HG03159 (cell line): ENCODE measurements around the gene GALNT18.

Experiments used
- ATAC-seq: cut with Tn5 transposase; IDR thresholded peaks from one replicate; pipeline ENCODE4 v1.9.1; 2021; ENCODE audit warnings: mild to moderate bottlenecking, moderate library complexity; ENCODE audit not compliant: unreplicated experiment

Gene GALNT18

DNA sequence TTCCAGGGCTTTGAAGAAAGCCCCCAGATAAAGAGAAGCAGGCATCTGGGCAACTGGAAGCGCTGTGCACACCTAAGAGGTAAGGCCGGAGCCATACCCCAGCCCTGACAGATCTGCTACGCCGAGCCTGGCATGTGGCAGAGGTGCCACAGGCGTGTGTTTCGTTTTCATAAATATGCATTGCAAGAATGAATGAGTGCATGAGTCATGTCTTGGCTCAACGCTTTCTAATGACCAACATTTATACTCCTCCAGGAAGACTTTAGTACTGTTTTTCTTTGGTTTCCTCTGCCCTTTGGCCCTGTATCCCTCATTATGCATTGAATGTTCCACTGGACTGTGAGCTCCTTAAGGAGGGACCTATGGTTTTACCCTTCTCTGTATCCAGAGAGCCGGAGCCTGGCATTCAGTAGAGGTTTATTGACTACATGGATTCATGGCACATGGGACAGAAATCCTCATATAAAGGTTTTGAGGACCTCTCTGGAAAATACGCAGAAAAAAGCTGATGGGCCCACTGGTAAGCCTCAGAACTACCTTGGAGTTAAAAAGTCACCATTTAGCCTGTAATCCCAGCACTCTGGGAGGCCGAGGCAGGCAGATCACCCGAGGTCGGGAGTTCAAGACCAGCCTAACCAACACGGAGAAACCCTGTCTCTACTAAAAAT lies 229.9 kb downstream of the GALNT18 start:
- ATAC-seq, result no peak

DNA sequence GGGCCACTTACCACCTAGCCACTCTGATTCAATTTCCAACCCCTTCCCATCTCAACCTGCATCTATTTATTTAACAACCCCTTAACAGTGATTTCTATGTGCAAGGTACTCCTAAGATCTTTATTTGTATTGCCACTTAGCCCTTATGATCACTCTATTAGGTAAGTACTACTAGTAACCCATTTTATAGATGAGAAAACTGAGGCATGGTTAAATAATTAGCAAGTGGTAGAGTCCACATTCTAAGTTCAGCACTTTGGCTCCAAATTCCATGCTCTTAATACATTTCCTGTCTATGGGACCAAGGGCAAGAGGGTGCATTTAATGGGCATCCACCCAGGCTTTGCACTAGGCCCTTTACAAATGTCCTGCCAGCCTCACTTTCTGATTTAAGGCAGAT lies 230.6 kb downstream of the GALNT18 start:
- no peak for ATAC-seq

DNA sequence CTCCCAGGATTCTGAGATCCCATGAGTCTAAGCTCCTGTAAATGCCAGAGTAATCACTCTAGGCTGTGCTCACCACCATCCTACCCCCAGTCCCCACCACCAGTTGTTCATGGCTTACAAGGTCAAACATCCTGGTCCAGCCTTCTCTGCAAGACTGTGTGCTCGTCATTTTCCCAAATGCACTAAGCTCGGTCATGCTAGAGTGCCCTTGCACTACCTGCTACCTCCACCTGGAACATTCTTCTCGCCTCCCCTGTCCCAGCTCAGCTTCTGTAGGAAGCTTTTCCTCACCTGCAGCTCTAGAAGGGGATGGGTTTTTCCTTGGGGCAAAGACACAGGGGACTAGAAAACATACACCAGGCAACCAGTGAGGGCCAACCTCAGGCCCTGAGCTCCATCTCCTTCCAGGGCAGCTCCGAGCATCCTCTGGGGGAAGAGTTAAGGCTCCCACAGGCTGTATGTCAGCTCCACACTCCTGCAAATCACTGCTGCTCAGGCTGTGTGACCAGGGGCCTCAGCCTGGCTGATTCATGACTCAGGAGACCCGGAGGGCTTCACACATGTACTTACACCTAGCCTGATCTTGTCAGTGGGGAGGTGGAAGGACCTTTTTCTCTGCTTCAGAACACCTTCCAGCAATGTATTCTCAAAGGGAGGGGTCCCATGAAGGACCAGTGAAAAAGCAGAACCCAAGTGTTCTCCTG lies 231.6 kb downstream of the GALNT18 start:
- no peak for ATAC-seq

DNA sequence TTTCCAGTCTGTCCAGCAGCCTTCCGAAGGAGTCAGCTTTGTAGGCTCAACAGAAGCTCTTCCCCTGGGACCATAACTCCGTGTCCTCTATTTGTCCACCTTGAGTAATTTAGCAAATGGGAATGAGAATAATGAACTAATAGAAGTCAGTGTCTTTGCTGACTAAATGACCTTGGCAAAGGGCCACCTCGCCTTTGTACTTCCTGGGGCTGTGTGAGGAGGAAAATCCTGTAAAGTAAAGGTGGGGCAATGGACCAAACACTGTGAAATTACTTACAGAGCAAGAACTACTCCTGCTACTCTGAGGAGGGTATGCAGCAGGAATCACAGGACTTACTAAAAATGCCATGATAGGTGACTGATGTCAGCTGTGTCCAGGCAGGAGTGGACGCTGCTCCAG lies 232.6 kb downstream of the GALNT18 start:
- ATAC-seq, result no peak

DNA sequence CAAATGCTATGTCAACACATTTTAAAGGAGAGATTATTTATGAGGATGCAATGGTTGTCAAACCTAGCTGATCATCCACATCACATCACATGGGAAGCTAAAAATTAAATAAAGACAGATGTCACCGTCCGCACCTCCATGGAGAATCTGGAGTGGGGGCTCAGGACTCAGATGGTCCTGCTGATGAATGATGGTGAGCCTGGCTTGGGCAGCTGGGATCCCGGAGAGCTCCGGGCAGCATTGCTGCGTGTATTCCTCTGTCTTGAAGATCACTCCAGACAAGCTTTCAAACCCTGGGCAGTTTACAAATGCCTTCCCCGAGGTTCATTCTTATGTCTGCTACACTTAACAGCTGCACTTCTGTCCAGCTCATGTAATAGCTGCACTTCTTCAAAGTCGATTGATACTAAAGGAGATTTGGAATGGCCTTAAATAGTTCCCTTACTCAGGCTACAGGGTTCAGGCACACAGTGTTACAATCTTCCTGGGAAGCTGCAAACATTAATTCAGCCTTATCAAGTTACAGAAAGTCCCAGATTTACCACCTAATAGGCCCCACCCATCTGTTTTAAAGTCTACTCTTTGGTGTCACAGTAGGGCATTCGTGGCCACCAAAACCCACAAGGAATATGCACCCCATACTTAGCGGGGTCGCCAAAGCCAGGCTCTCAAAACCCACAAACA lies 234.0 kb downstream of the GALNT18 start:
- ATAC-seq, result no peak

DNA sequence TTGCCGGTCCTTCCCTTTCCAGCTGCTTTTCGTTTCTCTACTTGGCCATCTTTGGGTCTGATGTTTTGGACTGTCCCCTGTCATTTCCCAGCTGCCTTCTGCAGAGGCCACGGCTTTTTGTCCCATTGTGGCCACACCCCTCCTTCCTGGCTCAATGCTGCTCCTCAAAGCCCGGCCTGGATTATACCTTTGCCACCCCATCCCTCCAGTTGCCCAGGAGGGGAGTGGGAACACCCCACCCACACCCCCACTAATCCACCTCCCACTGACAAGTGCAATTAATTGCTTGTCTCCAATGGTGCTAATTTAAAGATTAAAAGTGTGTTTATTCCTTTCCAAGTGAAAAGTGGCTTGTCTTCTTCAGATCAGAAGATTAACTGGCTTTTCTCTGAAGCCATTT lies 234.6 kb downstream of the GALNT18 start:
- ATAC-seq, result no peak

DNA sequence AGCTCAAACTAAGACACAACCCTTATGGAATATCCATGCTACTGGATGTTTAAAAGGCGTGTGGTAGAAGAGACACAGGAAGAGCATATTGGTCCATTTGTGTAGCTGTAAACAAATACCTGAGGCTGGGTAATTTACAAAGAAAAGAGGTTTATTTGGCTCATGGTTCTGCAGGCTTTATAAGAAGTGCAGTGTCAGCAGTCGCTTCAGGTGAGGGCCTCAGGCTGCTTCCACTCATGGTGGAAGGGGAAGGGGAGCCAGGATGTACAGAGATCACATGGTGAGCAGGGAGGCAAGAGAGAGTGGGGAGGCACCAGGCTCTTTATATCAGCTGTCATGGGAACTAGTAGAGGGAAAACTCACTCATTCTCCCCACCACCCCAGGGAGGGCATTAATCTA lies 237.0 kb downstream of the GALNT18 start:
- ATAC-seq, result no peak

DNA sequence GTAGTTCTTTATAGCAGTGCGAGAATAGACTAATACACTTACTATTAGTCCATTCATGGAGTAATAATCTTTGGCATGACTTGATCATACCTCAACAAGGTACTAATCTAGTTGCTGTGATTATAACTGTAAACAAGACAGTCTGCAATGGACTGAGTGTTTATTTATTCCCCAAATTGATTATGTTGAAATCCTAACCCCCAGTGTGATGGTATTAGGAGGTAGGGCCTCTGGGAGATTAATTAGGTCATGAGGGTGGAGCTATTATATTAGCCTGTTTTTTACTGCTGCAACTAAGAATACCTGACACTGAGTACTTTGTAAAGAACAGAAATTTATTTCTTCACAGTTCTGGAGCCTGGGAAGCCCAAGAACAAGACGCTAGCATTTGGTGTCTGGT lies 237.8 kb downstream of the GALNT18 start:
- ATAC-seq, result no peak

DNA sequence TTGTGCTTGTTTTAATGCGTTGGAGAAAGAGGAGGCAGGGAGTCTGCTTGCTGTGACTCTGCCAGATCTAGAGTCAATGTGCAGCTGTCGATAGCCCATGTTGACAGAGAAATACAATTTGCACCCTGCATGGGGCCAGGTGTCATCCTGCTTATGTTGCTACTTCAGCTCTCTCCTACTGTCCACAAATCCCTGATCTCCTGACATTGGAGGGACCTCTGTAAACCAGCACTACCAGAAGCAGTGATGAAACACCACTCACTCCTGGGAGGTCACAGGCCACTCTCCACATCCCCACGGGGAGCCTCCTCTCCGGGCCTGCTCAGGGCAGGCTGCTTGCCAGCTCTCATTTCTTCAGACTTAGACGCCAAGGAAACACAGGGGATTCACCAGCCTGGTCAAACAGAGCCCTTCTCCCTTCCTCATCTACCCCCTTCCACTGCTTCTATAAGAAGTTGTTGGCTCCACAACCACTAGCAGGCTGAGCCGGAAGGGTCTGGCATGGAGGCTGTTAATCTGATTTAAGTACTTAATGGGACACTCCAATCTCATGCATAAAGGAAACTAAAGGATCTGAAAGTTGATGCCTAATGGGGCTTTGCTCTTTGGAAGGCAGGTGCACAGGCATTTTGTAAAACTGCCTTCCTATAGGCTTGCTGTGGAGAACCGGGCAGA lies 238.8 kb downstream of the GALNT18 start:
- ATAC-seq, result no peak

DNA sequence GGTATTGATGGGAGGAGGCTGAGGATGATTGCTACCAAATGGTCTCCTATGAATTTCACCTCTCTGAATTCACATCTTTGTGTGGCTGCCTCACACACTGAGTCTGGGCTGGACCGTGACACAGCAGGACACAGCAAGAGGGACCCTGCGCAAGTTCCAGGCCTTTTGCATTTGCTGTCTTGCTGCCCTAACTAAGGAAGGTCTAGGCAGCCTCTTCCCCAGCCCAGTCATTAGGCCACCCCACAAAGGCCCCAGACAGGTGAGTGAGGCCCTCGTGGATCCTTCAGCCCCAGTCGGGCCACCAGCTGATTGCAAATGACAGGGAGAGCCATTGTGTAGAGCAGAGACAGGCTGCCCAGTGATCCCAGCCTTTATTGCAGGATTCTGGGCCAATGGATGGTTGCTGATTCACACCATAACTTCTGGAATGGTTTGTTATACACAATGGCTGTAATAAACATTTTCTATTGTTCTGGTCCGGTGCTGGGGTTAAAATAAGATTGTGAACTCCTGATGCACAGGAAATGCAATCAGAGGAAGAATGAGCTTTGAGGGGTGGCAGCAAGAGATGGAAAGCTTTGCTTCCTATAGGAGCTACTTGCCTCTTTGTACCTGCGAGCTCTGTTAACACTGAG lies 240.2 kb downstream of the GALNT18 start:
- ATAC-seq, result no peak

DNA sequence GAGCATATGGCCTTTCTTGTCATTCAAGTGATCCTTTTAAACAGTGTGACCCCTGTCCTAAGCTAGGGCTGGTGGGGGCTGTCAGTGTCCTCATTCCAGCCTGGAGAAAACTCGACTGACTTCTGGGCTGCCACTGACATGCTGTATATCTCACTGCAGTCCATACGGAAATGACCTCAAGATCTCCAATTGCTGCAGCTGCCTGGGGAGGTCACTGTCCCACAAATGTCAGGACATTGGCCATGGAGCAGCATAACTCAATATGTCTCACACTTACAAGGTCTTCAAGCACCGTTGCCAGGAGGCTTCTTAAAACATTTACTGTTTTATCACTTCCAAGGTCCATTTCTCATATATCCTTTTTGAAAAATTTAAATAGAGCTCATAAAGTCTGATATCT lies 240.9 kb downstream of the GALNT18 start:
- ATAC-seq, result no peak

DNA sequence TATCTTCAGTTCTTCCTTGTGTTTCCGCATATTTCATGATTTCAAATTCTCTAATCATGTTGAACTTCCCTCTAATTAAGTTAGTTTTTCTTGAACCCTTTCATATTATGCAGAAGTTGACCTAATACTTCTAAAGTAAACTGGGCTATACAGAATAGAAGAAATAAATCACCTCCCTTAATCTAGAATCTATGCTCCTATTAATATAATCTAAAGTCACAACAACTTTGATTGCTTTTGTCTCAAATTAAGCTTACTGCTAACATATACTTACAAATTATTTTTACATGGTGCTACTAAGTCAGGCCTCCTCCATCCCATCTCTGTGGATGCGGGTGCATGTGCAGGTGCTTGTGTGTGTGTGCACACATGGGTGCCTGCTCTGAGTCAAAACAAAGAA lies 241.5 kb downstream of the GALNT18 start:
- no peak for ATAC-seq

DNA sequence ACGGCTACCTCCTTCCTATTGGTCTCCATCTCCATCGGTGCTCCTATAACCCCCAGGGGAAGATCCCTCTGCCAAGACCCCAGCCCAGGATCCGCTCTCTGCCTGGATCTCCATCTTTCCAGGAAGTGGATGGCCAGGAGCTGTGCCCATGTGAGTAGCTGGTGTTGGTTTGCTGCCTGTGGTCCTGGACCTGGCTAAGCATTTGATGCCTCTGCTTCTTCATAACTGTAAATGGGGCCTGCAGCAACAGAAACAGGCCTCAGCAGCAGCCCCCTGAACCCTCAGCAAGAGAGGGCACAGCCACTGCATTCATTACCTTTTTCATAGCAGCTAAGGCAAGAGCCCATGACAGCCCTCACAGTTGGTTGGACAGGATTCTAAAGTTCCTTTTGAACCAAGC lies 242.1 kb downstream of the GALNT18 start:
- no peak for ATAC-seq

DNA sequence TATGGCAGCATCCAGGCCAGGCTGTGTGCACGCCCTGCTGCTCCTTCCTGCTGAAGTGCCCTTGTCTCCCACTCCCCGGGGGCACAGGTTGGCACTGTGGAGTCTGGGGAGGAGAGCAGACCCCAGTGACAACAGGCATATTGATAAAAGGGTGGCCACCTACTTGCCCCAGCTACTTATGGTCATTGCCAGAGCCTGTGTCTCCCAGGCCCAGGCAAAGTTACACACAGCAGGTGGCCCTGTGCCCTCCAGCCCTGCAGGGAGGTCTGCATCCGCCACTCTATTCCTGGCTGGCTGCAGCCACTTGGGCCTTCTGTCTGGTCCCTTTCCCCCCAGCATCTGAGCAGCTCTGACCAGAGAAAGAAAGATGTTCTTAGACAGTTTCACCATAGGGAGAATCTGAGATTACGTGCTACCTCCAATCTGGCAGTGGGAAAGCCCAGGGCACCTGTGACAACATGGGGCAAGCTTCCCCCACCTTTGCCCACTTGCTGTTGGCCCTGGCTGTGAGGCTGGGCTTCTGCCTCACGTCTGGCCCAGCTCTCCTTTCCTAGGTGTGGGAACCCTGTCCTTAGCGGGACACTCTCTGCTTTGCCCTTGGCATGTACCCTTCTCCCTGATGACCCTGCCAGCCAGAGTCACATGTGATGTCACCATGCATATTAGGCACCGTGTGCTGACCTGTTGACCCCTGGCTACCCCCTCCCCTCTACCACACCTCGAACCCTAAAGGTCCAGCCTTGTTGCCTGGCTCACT lies 243.4 kb downstream of the GALNT18 start:
- no peak for ATAC-seq

DNA sequence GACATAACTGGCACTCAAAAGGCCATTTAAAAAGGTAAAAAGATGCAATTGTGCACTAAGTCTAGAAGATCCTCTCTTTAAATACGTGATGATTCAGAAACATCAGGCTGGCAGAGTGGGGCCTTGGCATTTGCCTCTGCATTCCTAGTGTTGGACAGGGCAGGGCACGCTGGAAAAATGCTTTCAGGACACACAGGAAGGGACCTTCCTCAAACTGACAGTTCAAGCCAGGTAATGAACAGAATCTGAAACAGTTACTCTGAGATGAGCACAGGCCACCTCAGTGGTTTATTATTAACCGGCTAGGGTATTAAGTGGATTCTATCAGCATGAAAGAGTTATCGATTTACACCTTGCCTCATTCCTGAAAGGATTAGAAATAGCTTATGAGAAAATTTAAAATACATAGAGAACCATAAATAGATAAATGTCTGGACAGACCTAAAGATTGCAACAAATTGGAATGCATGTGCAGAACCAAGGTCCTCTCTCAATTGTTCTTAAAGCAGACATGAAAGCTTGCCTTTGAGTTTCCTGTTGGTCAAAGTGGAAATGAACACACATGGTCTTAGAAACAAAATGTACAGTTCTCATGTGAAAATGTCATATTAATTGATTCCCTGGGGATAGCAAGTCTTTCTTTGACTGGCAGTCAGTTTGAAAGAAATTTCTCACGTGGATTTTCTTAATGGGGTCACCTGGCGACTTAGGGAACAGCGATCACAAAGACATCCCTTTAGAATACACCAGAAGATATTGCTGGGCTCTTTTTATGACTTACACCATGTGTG lies 247.3 kb downstream of the GALNT18 start:
- no peak for ATAC-seq

DNA sequence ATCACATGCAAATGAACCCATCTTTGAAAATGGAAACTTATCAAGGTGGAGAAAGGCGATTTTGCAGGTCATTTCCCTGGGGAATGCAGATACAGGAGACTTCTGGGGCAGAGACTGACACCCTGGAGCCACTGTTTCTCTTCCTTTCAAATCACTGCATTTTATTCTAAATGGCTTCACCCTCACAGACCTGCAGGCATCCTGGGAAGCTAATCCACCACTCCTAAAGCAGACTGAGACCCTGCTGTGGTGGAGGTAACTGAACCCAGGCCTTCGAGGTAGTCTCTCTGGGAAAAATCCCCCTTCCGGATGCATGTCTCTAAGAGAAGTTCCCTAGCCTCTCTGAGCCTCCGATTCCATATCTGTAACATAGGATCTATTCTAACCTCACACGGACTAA lies 247.9 kb downstream of the GALNT18 start:
- ATAC-seq, result no peak

DNA sequence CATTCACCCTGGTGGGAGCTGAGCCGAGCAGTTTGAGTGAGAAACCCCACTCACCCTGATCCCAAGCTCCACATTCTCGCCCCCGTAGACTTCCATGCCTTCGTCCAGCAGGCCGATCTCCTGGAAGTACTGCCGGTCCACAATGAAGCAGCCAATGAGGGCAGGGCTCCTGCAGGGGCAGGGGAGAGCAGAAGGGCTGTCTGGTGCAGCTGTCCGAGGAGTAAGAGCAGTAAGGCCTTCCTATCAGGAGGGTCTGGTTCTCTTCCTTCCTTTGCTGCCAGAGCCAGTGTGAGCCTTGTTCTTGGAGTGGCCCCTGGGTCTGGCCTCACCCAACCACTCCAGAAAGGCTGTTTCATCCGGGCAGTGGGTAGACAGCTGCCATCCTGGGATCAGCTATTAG lies 249.3 kb downstream of the GALNT18 start:
- ATAC-seq, result no peak

DNA sequence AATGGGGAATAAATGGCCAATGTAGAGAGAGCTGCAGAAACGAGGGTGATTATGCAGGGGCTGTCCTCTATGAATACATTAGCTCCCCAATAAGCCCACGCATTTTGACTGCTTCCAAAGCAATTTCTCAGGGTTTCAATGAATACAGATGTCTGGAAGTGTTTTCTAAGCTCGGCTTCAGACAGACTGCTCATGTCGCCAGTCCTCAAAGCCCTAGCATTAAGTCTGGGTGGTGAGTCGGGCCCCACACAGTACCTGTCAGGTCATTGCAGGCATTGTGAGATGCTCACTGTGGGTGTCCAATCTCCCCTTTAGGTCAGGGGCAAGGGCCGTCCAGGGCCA lies 250.9 kb downstream of the GALNT18 start:
- no peak for ATAC-seq

DNA sequence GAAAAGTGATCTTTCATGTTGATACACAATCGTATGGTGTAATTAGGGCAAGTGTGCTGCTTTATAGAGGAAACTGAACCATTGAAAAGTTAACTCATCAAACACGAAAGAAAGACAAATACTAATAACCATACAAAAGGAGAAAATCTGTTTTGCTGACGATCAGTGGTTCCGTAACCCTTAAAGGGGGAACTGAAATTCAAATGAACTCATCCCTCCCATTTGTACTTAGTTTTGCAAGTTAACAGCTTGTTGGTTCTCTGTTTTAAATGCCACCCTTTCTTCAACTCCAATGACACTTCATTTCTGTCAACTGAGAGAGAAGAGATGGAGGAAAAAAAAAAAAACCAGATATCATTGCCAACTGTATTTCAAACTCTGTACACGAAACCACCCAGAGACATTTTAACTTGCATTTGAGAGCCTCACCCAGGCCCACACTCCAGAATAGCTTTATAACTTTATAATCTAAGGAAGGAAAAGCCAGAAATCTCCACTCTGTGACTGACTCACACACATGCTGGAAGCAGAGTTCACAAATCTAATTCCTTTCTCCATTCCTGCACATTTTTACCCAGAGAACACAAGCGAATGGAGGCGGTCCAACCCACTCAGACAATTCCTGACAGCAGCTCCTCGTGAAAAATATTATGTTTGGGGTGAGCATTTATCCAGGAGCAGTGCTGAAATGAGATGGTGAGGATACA lies 251.4 kb downstream of the GALNT18 start:
- no peak for ATAC-seq
